ENCODE measurements around the gene FAM229A. TPM values are rescaled to one million over a fixed set of nuclear protein-coding genes. Genes with fewer than 3 reads are reported as not detected.

FAM229A gene
- total and polyA plus RNA-seq, 4 donors = 1.6 to 3.3 (median 2.1) TPM

DNA sequence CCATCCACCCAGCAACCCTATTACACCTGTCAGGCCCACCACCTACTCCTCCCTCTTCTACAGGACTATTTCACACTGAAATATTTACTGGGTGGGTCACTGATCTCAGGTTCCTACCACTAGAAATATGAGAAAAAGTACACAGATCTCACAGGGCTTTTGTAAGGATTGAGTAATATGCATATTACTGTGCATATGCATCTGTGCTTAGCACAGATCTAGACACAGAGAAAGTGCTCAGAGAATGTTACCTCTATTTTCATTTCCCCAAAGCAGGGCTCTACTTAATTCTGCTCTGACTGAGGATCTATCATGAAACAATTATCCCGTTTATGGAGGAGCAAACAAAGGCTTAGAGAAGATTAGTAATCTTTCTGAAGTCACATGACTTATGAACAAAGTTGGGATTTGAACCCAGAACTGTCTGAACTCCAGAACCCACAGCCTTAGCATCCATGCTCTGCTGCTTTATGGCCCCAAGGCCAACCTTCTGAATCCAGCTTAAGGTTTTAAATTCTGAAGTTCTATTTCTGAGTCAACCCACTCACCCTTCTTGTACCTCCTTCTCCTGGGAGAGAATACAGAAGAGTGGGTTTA lies 11.8 kb upstream of the FAM229A start:
- DNase-seq (ENCODE audit: low spot score) = no peak
- Histone ChIP-seq H3K36me3 (ENCODE audit: control insufficient read depth in 4 of 4, insufficient read depth in 3 of 4, low read depth in 1 of 4, low read length in 3 of 4) (peaks cover 7 to 83% (median 66%) of the 10 kb centered on the region in 4 donors), H3K9ac (ENCODE audit: low read depth in 1 of 2, low read length in 2 of 2) (no peak overlapping the region), H3K9me3 (ENCODE audit: control insufficient read depth in 4 of 4, low read length in 3 of 4) (no peaks in the 10 kb centered on the region), H3K4me3 (ENCODE audit: low read depth in 1 of 3, low read length in 3 of 3) (no peak overlapping the region), H3K4me1 (ENCODE audit: control insufficient read depth in 4 of 4, insufficient read depth in 4 of 4, low read length in 3 of 4) (no peaks in the 10 kb centered on the region), H3K27me3 (ENCODE audit: control insufficient read depth in 4 of 4, insufficient read depth in 4 of 4, low read length in 3 of 4) (no peaks in the 10 kb centered on the region), H3K27ac (ENCODE audit: low read depth in 1 of 2, low read length in 2 of 2) (no peak overlapping the region)
- no peak for TF ChIP-seq ATF3 (IDR thresholded peaks at IDR 0.05)
- TF ChIP-seq FOXA2 (IDR thresholded peaks at IDR 0.05) = no peak
- TF ChIP-seq TAF1 (conservative IDR thresholded peaks at IDR 0.05) = no peak
- no peak for TF ChIP-seq JUND (IDR thresholded peaks at IDR 0.05)
- no peak for TF ChIP-seq YY1 (IDR thresholded peaks at IDR 0.05)
- TF ChIP-seq SP1 (IDR thresholded peaks at IDR 0.05) = no peak
- TF ChIP-seq FOXA1 (IDR thresholded peaks at IDR 0.05) = no peak
- TF ChIP-seq HNF4G (IDR thresholded peaks at IDR 0.05) = no peak
- TF ChIP-seq, protein P1, sequence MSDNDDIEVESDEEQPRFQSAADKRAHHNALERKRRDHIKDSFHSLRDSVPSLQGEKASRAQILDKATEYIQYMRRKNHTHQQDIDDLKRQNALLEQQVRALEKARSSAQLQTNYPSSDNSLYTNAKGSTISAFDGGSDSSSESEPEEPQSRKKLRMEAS (IDR thresholded peaks at IDR 0.05) = no peak
- no peak for TF ChIP-seq RXRA (IDR thresholded peaks at IDR 0.05)
- WGBS = 64% methylated on average over 1 of the region's 1 CpG

DNA sequence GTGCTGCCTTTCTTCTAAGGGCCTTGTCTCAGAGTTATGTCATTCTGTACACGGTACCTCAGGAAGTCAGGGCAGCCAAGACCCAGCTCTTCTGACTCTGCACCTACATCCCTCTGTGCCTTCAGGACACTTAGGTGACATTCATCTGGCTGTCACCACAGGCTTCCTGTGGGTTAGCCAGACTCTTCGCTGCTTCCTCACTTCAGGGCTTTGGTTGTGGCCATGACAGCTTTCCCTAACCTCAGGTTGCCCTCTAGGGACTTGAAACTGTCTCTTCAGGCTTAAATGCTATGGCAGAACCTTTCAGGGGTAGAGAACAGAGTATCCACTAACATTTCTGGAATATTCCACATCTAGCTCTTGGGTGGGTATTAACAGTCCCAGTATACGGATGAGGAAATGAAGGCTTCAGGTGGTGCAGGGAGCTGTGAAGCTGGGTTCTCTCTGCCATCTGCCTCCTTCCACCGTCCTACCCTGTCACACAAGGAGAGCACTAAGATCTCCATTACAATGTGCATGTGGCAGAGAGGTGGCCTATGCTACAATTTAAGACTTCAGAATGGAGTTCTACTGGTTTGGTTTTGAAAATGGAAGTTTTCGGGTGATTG lies 10.0 kb upstream of the FAM229A start:
- Histone ChIP-seq H3K27ac (ENCODE audit: low read depth in 1 of 2, low read length in 2 of 2) (no peak overlapping the region), H3K27me3 (ENCODE audit: control insufficient read depth in 4 of 4, insufficient read depth in 4 of 4, low read length in 3 of 4) (no peaks in the 10 kb centered on the region), H3K4me1 (ENCODE audit: control insufficient read depth in 4 of 4, insufficient read depth in 4 of 4, low read length in 3 of 4) (no peaks in the 10 kb centered on the region), H3K9ac (ENCODE audit: low read depth in 1 of 2, low read length in 2 of 2) (no peak overlapping the region), H3K4me3 (ENCODE audit: low read depth in 1 of 3, low read length in 3 of 3) (no peak overlapping the region), H3K36me3 (ENCODE audit: control insufficient read depth in 4 of 4, insufficient read depth in 3 of 4, low read depth in 1 of 4, low read length in 3 of 4) (peaks cover 13 to 82% (median 62%) of the 10 kb centered on the region in 4 donors), H3K9me3 (ENCODE audit: control insufficient read depth in 4 of 4, low read length in 3 of 4) (no peaks in the 10 kb centered on the region)
- DNase-seq (ENCODE audit: low spot score) = no peak
- 86% methylated on average over 5 of the region's 5 CpGs for WGBS
- TF ChIP-seq CTCF (IDR thresholded peaks at IDR 0.05; ENCODE audit: low read depth, low read length, missing input control) (peak; percentile 9), RAD21 (IDR thresholded peaks at IDR 0.05) (peak; percentile 50 to 67), REST (IDR thresholded peaks at IDR 0.05) (no peak)
